VCaP (cell line): ENCODE results near the gene IGFL3.
"Not testable (repeated sequence)": the region's sequence is repeated elsewhere in the genome, so short reads cannot be mapped to it uniquely, and the experiment has no call there.

ENCODE experiments used
- H3K27ac ChIP-seq: fragments of 450-650 bp; 2 replicates; pipeline ENCODE4 v1.5.1; 2017
- CTCF ChIP-seq: fragments of 450-650 bp; conservative IDR thresholded peaks from 2 replicates; pipeline ENCODE4 v1.5.1; 2017; ENCODE audit warnings: mild to moderate bottlenecking, moderate library complexity

Gene IGFL3

DNA sequence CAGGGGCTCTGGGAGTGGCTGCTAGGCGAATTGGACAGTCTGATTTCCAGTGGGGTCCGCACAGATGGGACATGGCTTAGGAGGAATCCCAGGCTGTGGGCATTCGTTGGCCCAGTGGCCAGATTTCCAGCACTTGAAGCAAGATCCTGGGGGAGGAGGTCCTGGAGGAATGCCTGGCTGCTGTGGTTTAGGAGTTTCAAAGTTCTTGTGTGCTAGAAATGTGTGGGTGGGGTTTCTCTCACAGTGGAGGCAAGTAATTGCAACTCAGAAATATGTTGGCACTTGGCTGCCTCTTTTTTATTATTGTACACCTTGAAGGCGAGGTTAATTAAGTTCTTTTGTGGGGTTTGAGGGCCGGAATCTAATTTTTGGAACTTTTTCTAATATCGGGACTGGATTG lies 17.1 kb downstream of the IGFL3 start:
- TF ChIP-seq CTCF = no peak
- no peak overlapping the region for H3K27ac ChIP-seq

DNA sequence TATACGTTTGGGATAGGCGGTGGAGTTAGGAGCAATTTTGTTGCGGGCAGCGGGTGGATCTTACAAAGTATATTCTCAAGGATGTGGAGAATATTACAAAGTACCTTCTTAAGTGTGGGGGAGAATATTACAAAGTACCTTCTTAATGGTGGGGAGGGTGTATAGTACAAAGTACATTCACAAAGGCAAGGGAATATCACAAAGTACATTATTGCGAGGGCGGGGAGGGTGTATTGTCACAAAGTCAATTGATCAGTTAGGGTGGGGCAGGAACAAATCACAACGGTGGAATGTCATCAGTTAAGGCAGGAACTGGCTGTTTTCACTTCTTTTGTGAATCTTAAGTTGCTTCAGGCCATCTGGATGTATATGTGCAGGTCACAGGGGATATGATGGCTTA lies 22.2 kb downstream of the IGFL3 start:
- not testable (repeated sequence) for H3K27ac ChIP-seq

GRCh38 chr19:46101293-46101692 lies 23.2 kb downstream of the IGFL3 start:
- no peak overlapping the region for H3K27ac ChIP-seq
- TF ChIP-seq CTCF = no peak

DNA sequence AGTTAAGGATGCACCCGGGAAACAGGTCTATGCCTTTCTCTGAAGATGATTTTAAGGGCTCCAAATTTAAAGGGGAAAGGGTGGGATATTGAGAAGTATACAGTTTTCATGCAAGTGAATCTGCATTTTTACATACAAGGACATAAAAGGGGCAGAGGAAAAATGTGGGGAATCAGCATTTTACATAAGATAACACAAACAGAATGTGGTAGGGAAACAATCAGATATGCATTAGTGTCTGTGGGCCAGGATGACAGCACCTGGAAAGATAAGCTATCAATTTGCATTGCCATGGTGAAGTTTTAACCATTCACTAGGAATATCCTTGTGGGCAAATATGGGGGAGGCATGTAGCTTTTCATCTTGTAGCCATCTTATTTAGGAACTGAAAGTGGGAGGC lies 24.1 kb downstream of the IGFL3 start:
- no peak overlapping the region for H3K27ac ChIP-seq
- no peak for TF ChIP-seq CTCF

- no peak overlapping the region for H3K27ac ChIP-seq
- no peak for TF ChIP-seq CTCF
Observed at GRCh38 chr19:46090444-46090843, 34.0 kb downstream of the IGFL3 start.

DNA sequence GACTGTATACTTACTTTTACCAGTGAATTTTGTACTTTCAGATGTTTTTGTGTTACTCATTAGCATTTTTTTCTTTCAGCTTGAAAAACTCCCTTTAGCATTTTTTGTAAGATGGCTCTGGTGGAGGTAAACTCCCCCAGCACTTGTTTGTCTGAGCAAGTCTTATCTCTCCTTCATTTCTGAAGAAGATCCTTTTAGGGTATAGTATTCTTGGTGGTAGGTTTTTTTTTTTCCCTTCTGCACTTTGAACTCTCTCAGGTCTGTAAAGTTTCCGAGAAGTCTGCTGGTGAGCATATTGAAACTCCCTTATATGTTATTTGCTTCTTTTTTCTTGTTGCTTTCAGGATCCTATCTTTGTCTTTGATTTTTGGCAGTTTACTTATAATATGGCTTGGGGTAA lies 35.1 kb downstream of the IGFL3 start:
- no peak for TF ChIP-seq CTCF
- no peak overlapping the region for H3K27ac ChIP-seq

GRCh38 chr19:46088101-46088500 lies 36.4 kb downstream of the IGFL3 start:
- H3K27ac ChIP-seq = no peak overlapping the region
- TF ChIP-seq CTCF = no peak

DNA sequence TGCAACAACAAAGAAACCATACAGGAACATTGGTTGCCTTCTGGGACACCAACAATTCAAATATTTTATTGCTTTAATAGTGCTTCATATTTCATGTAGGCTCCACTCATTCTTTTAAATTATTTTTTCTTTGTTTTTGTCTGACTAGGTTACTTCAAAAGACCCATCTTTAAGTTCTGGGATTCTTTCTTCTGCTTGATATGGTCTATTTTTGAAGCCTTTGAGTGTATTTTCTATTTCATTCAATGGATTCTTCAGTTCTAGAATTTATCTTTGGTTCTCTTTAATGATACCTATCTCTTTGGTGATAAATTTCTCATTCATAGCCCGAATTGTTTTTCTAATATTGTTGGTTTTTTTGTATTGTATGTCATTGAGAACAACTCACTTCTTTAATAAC lies 38.6 kb downstream of the IGFL3 start:
- H3K27ac ChIP-seq = no peak overlapping the region
- no peak for TF ChIP-seq CTCF
